T follicular helper cell (primary cell): Measurements from ENCODE around the gene FOLR2.
"Not testable (repeated sequence)": the region's sequence is repeated elsewhere in the genome, so short reads cannot be mapped to it uniquely, and the experiment has no call there.

Experiments
- DNase-seq: peaks from one replicate; pipeline ENCODE4 v3.0.0-alpha.2; 2020; ENCODE audit warnings: low read depth
- total RNA-seq, 2 experiments: gene quantifications; one replicate each; lab custom pipeline; 2026; lab: John Stamatoyannopoulos, UW

Gene FOLR2
- 0 reads per million in 2 experiments for total RNA-seq

- no peak for DNase-seq
Observed at GRCh38 chr11:72216638-72217037, at the start of gene FOLR2. Gene FOLR2 (plus strand): TSS chr11:72216794. CDS start chr11:72218585, 1,791 bp downstream.

- DNase-seq, result not testable (repeated sequence)
Observed at GRCh38 chr11:72169046-72169555, 47.5 kb upstream of the FOLR2 start.

- not testable (repeated sequence) for DNase-seq
Observed at GRCh38 chr11:72169754-72170153, 46.8 kb upstream of the FOLR2 start.

DNA sequence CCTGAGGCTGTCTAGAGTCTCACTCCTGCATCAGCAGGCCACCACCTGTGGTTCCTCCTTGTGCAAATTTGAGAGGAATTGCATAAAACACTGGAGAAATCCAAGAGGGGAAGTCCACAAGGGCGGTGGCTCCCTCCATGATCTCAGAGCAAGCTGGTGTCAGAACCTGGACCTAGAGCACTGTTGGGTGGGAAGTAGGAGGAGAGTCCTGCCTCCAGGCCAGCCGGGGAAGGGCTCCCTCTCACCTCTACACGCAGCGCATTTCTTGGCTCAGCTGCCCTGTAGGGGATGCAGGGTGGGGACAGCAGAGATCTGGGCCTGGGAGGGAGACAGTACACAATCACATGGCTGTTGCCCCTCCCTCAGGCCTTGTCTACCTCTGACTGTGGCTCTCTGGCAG lies 44.6 kb upstream of the FOLR2 start:
- not testable (repeated sequence) for DNase-seq

GRCh38 chr11:72173291-72173690 lies 43.3 kb upstream of the FOLR2 start:
- DNase-seq, result no peak

- DNase-seq, result no peak
Observed at GRCh38 chr11:72174302-72175070, 42.1 kb upstream of the FOLR2 start.

GRCh38 chr11:72177656-72178055 lies 38.9 kb upstream of the FOLR2 start:
- no peak for DNase-seq

DNA sequence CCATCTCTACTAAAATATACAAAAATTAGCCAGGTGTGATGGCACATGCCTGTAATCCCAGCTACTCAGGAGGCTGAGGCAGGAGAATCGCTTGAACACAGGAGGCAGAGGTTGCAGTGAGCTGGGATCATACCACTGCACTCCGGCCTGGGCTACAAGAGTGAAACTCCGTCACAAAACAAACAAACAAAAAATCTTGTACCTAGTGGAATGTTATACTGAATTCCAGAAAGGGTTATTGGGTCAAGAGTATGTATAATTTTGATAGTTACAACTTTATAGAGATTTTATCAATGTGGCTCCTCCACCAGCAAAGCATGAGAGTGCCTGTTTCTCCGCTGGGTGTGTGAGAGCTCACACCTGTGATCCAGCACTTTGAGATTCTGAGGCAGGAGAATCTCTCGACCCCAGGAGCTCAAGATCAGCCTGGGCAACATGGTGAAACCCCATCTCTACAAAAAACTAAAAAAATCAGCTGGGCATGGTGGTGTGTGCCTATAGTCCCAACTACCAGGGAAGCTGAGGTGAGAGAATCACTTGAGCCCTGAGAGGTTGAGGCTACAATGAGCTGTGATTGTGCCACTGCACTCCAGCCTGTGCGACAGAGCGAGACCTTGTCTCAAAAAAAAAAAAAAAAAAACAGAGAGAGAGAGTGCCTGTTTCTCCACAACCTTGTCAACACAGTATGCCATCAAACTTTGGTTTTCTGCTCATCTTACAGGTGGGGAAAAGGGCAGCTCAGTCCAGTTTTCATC lies 37.4 kb upstream of the FOLR2 start:
- DNase-seq, result no peak

DNA sequence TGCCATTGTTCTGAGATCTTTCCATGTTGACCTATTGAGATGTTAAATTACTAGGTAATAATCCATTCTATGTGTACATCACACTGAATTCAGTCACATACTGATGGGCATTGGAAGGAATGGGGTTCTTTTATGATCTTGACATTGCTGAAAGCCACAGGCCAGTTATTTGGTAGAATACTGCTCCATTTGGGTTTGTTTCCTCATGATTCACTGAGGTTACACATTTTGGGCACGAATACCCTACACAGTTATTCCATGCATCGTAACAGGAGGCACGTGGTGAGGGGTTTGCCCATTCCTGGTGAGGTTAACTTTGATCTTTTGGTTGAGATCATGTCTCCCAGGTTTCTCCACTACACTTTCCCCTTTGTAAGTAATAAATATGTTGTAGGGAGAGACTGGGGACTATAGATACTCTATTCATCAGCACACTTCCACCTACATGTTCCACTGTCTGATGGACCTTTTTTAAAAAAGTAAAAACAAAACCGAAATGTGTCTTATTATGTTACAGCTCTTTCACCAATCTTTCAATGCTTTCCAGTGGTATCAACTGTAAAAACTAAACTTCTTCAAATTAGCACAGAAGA lies 36.7 kb upstream of the FOLR2 start:
- no peak for DNase-seq

GRCh38 chr11:72180892-72181552 lies 35.6 kb upstream of the FOLR2 start:
- not testable (repeated sequence) for DNase-seq

DNA sequence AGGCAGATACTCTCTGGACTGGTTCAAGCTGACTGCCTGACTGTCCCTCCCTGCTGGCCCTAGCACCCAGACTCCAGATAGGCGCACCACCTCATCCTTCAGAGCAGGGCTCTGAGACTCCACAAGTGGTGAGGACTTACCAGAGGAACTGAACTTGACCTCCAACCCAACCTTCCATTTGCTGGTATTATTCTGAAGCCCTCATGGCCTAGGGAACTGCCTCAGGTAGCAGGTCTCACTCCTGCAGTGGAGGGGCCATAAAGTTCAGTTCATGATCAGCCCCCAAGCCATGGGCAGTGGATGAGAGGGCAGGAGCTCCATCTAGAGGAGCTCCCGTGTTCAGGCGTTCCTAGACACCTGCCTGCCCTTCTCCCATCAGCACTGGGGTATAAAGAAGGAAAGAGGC lies 35.0 kb upstream of the FOLR2 start:
- not testable (repeated sequence) for DNase-seq

GRCh38 chr11:72188267-72188666 lies 28.3 kb upstream of the FOLR2 start:
- DNase-seq, result no peak

- no peak for DNase-seq
Observed at GRCh38 chr11:72189455-72190250, 26.9 kb upstream of the FOLR2 start.

DNA sequence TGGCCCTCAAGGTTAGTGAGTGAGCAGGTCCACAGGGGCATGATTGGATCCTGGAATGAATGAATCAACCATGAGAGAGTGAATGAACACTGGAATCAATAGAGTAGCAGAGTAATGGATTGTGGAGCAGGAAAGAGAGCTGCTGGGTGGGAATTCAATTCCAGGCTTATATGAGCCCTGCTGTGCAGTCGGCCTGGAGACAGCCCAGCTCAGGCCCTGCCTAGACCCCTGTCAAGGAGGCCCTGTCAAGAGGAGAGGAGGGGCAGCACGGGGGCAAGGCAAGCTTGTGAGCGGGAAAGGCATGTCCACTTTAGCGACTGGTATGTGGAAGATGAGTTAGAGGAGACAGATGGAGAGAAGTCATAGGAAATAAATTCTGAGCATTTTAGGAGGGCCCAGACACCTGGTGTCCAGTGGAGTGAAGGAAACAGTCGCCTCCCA lies 25.9 kb upstream of the FOLR2 start:
- DNase-seq, result no peak

DNA sequence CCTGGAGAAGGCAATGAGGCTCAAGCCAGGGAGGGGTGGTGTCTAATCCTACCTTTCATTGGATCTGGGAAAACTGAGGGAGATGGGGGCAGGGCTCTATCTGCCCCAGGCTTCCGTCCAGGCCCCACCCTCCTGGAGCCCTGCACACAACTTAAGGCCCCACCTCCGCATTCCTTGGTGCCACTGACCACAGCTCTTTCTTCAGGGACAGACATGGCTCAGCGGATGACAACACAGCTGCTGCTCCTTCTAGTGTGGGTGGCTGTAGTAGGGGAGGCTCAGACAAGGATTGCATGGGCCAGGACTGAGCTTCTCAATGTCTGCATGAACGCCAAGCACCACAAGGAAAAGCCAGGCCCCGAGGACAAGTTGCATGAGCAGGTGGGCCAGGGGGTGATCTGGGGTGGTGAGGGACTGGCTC lies 24.6 kb upstream of the FOLR2 start, which contains the start of gene FOLR1:
TSS of gene FOLR1 (plus strand) at position 180 of the 421 bp plus-strand sequence. CDS start at position 214, 34 bp downstream.
- DNase-seq, result no peak

- DNase-seq, result no peak
Observed at GRCh38 chr11:72195518-72196270, 20.9 kb upstream of the FOLR2 start.

DNA sequence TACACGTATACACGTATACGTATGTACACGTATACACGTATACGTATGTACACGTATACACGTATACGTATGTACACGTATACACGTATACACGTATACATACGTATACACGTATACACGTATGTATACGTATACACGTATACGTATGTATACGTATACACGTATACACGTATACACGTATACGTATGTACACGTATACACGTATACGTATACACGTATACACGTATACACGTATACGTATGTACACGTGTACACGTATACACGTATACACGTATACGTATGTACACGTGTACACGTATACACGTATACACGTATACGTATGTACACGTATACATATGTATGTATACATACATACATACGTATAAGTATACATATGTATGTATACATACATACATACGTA lies 15.1 kb upstream of the FOLR2 start:
- not testable (repeated sequence) for DNase-seq

- DNase-seq, result no peak
Observed at GRCh38 chr11:72202571-72202970, 14.0 kb upstream of the FOLR2 start.

DNA sequence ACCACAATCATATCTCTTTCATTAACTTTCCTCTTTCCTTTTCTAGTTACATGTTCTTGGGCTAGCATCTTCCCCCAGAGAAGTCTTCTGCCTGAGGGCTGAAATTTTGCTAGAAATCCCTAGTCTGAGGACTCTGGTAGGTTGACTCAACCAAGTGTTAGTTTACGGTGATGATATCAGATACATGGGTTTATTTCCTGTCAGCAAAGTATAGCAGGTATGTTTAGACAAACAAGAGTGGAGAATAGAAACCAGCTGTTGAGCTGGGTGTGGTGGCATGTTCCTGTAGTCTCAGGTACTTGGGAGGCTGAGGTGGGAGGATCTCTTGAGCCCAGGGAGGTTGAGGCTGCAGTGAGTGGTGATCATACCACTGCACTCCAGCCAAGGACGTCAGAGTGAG lies 13.4 kb upstream of the FOLR2 start:
- DNase-seq, result no peak

GRCh38 chr11:72204886-72205285 lies 11.7 kb upstream of the FOLR2 start:
- DNase-seq, result no peak
